ENCODE data around the gene SEC22A.
"Not testable (repeated sequence)": the region's sequence is repeated elsewhere in the genome, so short reads cannot be mapped to it uniquely, and the experiment has no call there.

The SEC22A gene

DNA sequence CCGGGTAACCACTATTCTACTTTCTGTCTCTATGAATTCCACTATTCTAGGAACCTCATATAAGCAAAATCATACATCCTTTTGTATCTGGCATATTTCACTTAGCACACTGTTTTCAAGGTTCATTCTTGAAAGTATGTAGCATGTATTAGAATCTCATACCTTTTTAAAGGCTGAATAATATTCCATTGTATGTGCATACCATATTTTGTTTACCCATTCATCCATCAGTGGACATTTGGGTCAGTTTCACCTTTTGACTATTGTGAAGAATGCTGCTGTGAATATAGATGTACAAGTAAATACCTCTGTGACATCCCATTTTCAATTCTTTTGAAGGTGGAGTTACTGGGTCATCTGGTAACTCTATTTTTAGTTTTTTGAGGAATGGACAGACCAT is 36.6 kb upstream of the SEC22A start:
- Mint-ChIP-seq H3K9me3 (peaks cover 6% of the 10 kb centered on the region), H3K27ac (no peak overlapping the region), H3K4me3 (no peak overlapping the region), H3K4me1 (no peaks in the 10 kb centered on the region), H3K27me3 (no peaks in the 10 kb centered on the region), H3K36me3 (peaks cover 70% of the 10 kb centered on the region)
- no peak for ATAC-seq

DNA sequence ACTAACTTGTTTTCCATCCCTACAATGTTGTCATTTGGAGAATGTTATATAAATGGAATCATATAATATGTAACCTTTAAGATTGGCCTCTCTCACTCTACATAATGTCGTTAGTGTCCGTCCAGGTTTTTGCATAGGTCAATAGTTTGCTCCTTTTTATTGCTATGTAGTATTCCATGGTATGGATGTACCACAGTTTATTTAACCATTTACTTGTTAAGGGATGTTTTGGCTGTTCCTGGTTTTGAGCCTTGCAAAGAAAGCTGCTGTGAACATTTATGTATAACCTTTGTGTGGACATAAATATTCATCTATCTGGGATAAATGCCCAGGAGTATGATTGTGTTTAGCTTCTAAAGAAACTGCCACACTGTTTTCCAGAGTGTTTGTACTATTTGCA is 34.1 kb upstream of the SEC22A start:
- H3K4me1 Mint-ChIP-seq = no peaks in the 10 kb centered on the region
- H3K36me3 Mint-ChIP-seq = peaks cover 50% of the 10 kb centered on the region
- no peak for ATAC-seq
- no peak overlapping the region for H3K4me3 Mint-ChIP-seq
- no peaks in the 10 kb centered on the region for H3K27me3 Mint-ChIP-seq
- H3K27ac Mint-ChIP-seq = no peak overlapping the region
- H3K9me3 Mint-ChIP-seq = peaks cover 6% of the 10 kb centered on the region

DNA sequence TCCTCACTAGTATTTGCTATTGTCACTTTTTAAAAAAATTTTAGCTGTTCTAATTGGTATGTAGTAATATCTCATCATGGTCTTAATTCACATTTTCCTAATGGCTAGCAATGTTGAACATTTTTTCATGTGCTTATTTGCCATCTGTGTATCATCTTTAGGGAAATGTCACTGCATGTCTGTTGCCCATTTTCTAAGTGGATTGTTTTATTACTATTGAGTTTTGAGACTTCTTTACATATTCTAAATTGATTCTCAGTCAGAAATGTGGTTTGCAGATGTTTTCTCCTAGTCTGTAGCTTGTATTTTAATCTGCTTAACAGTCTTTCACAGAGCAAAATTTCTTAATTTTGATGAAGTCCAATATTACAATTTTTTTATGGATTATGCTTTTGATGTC is 33.6 kb upstream of the SEC22A start:
- Mint-ChIP-seq H3K4me3 (no peak overlapping the region), H3K27me3 (no peaks in the 10 kb centered on the region), H3K9me3 (peaks cover 6% of the 10 kb centered on the region), H3K4me1 (no peaks in the 10 kb centered on the region), H3K27ac (no peak overlapping the region), H3K36me3 (peaks cover 46% of the 10 kb centered on the region)
- ATAC-seq = no peak

DNA sequence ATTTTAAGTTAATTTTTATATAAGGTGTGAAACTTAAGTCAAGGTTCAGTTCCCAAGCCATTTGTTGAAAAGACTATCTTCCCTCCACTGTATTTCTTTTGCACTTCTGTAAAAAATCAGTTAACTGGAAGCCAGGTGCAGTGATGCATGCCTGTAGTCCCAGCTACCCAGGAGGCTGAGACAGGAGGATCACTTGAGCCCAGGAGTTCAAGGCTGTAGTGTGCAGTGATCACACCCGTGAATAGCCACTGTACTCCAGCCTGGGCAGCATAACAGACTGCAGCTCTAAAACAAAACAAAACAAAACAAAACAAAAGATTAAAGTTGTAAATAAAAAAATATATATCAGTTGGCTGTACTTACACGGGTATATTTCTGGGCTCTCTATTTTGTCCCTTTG is 33.1 kb upstream of the SEC22A start:
- Mint-ChIP-seq H3K9me3 (peaks cover 6% of the 10 kb centered on the region), H3K4me1 (no peaks in the 10 kb centered on the region), H3K27me3 (no peaks in the 10 kb centered on the region), H3K4me3 (no peak overlapping the region), H3K36me3 (peaks cover 41% of the 10 kb centered on the region), H3K27ac (no peak overlapping the region)
- no peak for ATAC-seq

DNA sequence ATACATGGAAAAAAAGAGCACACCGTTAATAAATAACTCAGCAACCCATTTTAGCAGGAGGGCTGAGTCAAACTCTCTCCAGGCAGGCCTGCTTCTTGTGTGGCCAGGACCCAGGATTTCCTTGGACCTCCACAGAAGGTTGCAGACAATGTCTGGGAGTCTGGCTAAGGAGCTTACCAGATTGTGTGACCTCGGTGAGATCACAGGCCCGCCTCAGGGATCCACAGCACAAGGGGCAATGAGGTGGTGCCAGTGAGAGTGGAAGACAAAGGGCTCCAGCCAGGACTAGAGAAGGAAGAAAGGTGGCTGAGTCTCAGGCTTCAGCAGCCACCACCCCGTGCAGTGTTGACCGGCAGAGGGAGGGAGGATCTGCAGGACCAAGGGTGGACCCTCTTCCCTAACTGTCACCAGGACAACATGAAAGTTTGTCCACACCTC is 32.2 kb upstream of the SEC22A start:
- Mint-ChIP-seq H3K4me1 (no peaks in the 10 kb centered on the region), H3K9me3 (peaks cover 6% of the 10 kb centered on the region), H3K27ac (no peak overlapping the region), H3K4me3 (no peak overlapping the region), H3K36me3 (peaks cover 32% of the 10 kb centered on the region), H3K27me3 (no peaks in the 10 kb centered on the region)
- peak; percentile 55 for ATAC-seq

DNA sequence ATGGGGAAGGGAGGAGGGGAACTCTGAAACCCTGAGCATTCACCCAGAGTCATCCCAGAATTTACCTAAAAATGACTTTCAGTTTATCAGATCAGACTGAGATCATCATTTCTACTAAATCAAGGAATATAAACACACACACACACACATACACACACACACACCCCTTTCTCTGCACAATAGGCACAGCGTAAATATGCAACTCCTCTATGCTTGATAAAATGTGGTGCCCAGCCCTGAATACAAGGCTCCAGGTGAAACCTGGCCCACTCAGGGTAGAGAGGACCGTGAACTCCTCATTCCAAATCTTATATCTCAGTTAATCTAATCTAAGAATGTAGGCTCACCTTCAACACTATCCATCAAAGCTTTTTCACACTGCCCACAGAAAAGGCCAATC is 31.8 kb upstream of the SEC22A start:
- no peak overlapping the region for H3K27ac Mint-ChIP-seq
- peaks cover 28% of the 10 kb centered on the region for H3K36me3 Mint-ChIP-seq
- no peaks in the 10 kb centered on the region for H3K27me3 Mint-ChIP-seq
- H3K9me3 Mint-ChIP-seq = peaks cover 5% of the 10 kb centered on the region
- H3K4me3 Mint-ChIP-seq = no peak overlapping the region
- ATAC-seq = no peak
- H3K4me1 Mint-ChIP-seq = no peaks in the 10 kb centered on the region

DNA sequence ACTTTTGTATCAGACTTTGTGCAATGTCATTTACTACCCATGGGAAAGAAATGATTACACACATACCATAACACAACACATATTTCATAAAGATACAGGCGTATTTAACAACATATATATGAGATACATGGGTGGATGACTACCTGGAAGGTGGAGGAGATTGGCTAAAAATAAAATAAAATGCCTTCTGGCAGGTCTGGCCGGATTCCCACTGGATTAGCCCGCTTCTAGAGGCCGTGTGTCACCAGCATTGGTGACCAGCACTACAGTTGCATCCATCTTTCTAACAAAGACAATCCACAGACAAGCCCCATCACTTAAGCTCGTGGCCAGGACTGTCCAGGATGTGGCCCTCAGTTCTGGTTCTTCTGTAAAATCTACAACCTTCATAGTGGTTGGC is 21.0 kb upstream of the SEC22A start:
- H3K27ac Mint-ChIP-seq = no peak overlapping the region
- H3K36me3 Mint-ChIP-seq = peaks cover 4% of the 10 kb centered on the region
- no peak for ATAC-seq
- no peak overlapping the region for H3K4me3 Mint-ChIP-seq
- H3K27me3 Mint-ChIP-seq = no peaks in the 10 kb centered on the region
- H3K9me3 Mint-ChIP-seq = peaks cover 8% of the 10 kb centered on the region
- H3K4me1 Mint-ChIP-seq = no peaks in the 10 kb centered on the region

DNA sequence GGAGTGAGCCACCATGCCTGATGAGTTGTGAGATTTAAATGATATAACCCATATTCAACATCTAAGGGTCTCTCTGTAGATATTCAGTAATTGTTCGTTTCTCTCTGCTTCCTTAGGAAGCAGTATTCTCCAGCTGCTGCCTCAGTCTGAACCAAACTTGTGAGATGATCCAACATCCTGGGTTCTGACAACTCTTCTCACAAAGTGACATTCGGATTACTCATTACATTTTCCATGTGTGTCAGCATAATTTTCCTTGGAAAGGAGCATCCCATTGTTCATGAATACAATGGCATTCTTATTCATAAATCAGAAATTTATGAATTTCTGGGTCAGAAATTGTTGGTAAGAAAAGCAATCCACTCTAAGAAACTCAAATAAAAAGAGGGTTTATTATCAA is 15.0 kb upstream of the SEC22A start:
- ATAC-seq = no peak

DNA sequence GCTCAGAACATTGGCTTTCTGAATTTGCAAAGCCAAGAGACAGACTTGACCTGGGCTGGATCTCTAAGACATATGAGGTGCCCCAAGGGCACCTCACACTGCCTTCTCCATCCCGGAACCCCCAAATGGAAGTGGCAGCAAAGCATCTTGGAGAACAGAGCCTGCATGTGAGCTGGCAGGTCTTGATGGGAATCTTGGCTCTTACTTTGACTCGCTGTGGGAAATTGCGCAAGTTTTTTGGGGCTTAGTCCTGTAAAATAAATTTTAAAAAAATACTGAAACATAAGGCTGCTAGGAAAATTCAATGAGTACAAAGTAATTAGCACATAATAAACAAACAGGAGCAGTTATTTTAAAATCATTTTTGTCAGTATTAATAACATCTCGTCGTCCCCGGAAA is 13.7 kb upstream of the SEC22A start:
- H3K27ac Mint-ChIP-seq = no peak overlapping the region
- H3K4me3 Mint-ChIP-seq = no peak overlapping the region
- H3K36me3 Mint-ChIP-seq = peaks cover 6% of the 10 kb centered on the region
- H3K4me1 Mint-ChIP-seq = no peaks in the 10 kb centered on the region
- no peak for ATAC-seq
- peaks cover 3% of the 10 kb centered on the region for H3K9me3 Mint-ChIP-seq
- no peaks in the 10 kb centered on the region for H3K27me3 Mint-ChIP-seq

More for the DNA sequence above, 15.0 kb upstream of the SEC22A start:
- H3K27ac Mint-ChIP-seq = no peak overlapping the region
- no peak overlapping the region for H3K4me3 Mint-ChIP-seq
- H3K36me3 Mint-ChIP-seq = peaks cover 6% of the 10 kb centered on the region
- H3K27me3 Mint-ChIP-seq = no peaks in the 10 kb centered on the region
- no peaks in the 10 kb centered on the region for H3K4me1 Mint-ChIP-seq
- peaks cover 8% of the 10 kb centered on the region for H3K9me3 Mint-ChIP-seq

DNA sequence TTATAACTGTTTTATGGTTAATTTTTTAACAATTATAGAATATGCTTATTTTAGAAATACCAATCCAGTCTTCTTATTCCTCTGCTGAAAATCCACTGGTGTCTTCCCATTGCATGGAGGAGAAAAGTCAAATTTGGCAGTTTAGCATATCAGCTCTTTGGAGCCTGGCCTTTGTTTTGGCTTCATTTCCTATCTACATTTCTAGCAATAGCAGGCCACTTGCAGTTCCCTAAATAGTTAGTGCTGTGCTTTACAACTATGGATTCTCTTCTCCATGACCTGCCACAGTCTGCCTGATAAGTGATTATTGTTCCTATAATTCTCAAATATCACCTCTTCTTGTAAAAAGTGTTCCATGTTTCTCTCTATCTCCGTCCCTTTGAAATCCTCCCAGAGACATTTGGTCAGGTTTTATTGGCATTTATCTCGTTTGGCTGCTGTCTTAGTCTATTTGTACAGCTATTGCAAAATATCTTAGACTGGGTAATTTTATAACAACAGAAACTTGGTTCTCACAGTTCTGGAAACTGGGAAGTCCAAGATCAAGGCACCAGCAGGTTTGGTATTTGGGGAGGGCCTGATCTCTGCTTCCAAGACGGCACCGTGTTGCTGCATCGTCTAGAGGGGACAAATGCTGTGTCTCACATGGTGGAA is 8.2 kb upstream of the SEC22A start:
- Mint-ChIP-seq H3K9me3 (peaks cover 4% of the 10 kb centered on the region), H3K4me1 (no peaks in the 10 kb centered on the region), H3K27ac (no peak overlapping the region), H3K4me3 (no peak overlapping the region), H3K27me3 (no peaks in the 10 kb centered on the region), H3K36me3 (peaks cover 8% of the 10 kb centered on the region)
- no peak for ATAC-seq

DNA sequence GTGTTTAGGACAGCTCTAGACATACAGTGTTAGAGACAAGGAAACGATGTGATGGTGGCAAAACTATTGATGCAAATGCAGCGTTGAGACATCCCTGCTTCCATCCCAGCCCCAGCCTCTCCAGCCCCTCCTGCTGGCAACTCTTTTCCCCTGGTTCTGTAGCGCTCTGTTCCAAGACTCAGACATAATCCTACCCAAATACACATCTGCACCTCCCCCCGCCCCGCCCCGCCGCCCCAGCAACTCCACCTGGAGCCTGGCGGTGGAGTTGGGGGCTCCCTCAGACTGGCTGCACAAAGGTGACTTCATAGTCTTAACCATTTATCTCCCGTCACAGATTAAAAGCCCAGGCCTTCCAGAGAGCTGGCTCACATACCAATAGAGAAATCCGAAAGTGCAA is 7.2 kb upstream of the SEC22A start:
- H3K36me3 Mint-ChIP-seq = peaks cover 8% of the 10 kb centered on the region
- H3K4me1 Mint-ChIP-seq = no peaks in the 10 kb centered on the region
- peaks cover 8% of the 10 kb centered on the region for H3K9me3 Mint-ChIP-seq
- no peak for ATAC-seq
- no peaks in the 10 kb centered on the region for H3K27me3 Mint-ChIP-seq
- no peak overlapping the region for H3K4me3 Mint-ChIP-seq
- no peak overlapping the region for H3K27ac Mint-ChIP-seq

DNA sequence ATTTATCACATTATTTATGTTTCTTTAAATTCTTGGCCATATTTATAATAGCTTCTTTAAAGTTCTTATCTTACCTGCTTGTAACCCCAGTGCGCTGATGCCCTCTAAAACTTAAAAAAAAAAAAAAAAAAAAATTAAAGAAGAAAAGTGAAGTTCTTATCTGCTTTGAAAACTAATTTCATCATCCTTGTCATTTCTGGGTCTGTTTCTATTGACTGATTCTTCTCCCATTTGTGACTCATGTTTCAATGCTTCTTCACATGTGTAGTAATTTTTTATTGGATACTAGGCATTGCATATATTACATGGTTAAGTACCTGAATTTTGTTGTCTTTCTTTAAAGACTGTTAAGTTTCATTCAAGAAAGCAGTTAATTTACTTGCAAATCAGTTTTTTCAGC is 3.4 kb upstream of the SEC22A start:
- Mint-ChIP-seq H3K9me3 (peaks cover 8% of the 10 kb centered on the region), H3K4me1 (peaks cover 15% of the 10 kb centered on the region), H3K27me3 (no peaks in the 10 kb centered on the region), H3K4me3 (no peak overlapping the region), H3K27ac (no peak overlapping the region), H3K36me3 (peaks cover 8% of the 10 kb centered on the region)
- ATAC-seq = no peak

DNA sequence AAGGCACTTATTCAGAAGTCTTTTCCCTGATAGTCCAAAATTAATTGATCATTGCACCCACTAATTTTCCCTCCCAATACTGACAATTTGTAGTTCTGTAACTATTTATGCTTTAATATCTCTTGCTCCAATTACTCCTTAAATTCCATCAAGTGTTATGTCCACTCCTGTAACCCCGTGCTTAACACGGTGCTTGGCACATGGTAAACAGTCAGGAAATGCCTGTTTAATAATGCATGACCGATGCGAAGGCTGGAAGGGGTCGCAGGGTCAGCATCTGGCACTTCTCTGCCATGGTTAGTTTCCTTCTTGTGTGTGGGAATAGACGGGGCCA is 553 bp upstream of the SEC22A start:
- Mint-ChIP-seq H3K9me3 (peaks cover 8% of the 10 kb centered on the region), H3K36me3 (peaks cover 8% of the 10 kb centered on the region), H3K4me1 (peaks cover 15% of the 10 kb centered on the region), H3K4me3 (peak overlapping the region; percentile 90), H3K27me3 (no peaks in the 10 kb centered on the region), H3K27ac (peak overlapping the region; percentile 96)
- no peak for ATAC-seq

DNA sequence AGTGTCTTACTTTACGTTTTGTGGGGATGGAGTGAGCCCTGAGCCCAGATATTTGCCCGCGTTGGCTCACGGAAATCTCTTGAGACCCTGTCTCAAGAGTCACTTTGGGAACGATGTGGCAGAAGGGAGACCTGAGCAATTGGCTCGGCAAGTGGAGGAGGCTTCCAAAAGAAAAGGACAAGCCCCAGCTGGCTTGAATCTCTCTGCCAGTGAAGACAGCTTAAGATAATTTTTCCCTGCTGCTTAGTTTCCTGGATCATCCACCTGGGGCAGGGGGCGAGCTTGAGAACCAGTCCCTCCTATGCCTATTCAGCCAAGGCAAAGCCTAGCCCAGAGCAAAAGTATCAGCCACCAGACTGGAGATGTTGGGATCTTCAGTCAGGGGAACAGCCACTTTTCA is 708 bp downstream of the SEC22A start:
- peaks cover 1% of the 10 kb centered on the region for H3K36me3 Mint-ChIP-seq
- H3K4me1 Mint-ChIP-seq = peaks cover 15% of the 10 kb centered on the region
- no peak for ATAC-seq
- peaks cover 4% of the 10 kb centered on the region for H3K9me3 Mint-ChIP-seq
- H3K27ac Mint-ChIP-seq = peak overlapping the region; percentile 96
- H3K27me3 Mint-ChIP-seq = no peaks in the 10 kb centered on the region
- H3K4me3 Mint-ChIP-seq = peak overlapping the region; percentile 90

DNA sequence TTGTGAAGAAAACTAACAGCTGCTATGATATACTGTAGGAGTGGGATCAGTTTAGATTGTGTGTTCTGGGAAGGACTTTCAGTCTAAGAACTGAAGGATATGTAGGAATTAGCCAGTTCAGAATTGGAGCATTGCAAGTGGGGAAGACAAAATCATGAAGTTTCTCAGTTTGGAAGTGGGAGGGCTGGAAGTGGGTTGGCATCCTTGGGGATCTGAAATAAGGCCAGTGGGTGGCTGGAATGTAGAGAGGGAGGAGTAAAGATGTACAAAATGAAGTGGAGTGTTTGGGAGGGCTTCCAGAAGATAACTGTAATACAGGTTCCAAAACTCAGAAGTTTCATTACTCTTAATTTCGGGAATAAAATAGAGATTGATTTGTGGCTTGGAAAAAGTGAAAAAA is 17.2 kb downstream of the SEC22A start:
- H3K4me3 Mint-ChIP-seq = no peak overlapping the region
- no peak overlapping the region for H3K27ac Mint-ChIP-seq
- H3K9me3 Mint-ChIP-seq = no peaks in the 10 kb centered on the region
- ATAC-seq = no peak
- peaks cover 60% of the 10 kb centered on the region for H3K36me3 Mint-ChIP-seq
- H3K4me1 Mint-ChIP-seq = peaks cover 13% of the 10 kb centered on the region
- no peaks in the 10 kb centered on the region for H3K27me3 Mint-ChIP-seq

DNA sequence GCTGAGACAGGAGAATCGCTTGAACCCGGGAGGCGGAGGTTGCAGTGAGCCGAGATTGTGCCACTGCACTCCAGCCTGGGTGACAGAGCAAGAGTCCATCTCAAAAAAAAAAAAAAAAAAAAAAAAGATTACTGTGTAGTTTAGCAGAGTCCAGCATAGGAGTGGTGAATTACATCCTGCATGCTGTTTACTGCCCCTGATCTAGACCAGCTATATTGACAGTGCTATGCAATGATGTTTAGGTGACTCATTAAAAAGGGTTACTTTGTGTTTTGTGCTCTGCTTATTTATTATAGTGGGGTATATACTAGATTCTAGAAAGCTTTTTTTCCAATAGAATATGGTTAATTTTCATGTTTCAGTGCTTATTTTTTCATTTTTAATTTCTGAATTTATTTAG is 19.6 kb downstream of the SEC22A start:
- peaks cover 50% of the 10 kb centered on the region for H3K36me3 Mint-ChIP-seq
- not testable (repeated sequence) for H3K27me3 Mint-ChIP-seq, H3K27ac Mint-ChIP-seq, ATAC-seq, H3K4me3 Mint-ChIP-seq, H3K9me3 Mint-ChIP-seq, H3K4me1 Mint-ChIP-seq

DNA sequence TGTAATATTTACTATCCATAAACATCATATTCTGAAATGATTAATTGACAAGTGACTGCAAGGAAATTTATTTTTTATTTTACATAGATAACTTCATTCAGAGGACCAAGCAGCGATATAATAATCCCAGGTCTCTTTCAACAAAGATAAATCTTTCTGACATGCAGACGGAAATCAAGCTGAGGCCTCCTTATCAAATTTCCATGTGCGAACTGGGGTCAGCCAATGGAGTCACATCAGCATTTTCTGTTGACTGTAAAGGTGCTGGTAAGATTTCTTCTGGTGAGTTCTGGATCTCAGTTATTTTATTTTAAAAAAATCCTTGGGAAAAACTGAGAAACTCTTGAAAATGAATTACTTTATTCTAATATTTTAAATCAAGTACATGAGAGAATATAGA is 23.3 kb downstream of the SEC22A start:
- Mint-ChIP-seq H3K4me1 (peaks cover 7% of the 10 kb centered on the region), H3K27me3 (no peaks in the 10 kb centered on the region), H3K27ac (no peak overlapping the region), H3K4me3 (no peak overlapping the region), H3K9me3 (peaks cover 19% of the 10 kb centered on the region), H3K36me3 (peaks cover 68% of the 10 kb centered on the region)
- no peak for ATAC-seq
